Mucosa of rectum (tissue), 2 donors: ENCODE data around the gene LYRM9.
"Not testable (repeated sequence)": the region's sequence is repeated elsewhere in the genome, so short reads cannot be mapped to it uniquely, and the experiment has no call there.

Source experiments
- H3K27ac ChIP-seq, 2 donors: one replicate each; pipeline ENCODE4 v1.7.0; 2013; ENCODE audit warnings: inconsistent platforms in 2 of 2, low read depth in 2 of 2, low read length in 2 of 2
- H3K27me3 ChIP-seq, 2 donors: one replicate each; pipeline ENCODE4 v1.7.0; 2013; ENCODE audit warnings: low read length in 2 of 2; ENCODE audit not compliant: control insufficient read depth in 2 of 2, insufficient read depth in 2 of 2
- H3K36me3 ChIP-seq, 2 donors: one replicate each; pipeline ENCODE4 v1.7.0; 2013; ENCODE audit warnings: low read length in 2 of 2; ENCODE audit not compliant: control insufficient read depth in 2 of 2, insufficient read depth in 2 of 2
- H3K4me1 ChIP-seq, 2 donors: one replicate each; pipeline ENCODE4 v1.7.0; 2013; ENCODE audit warnings: low read length in 2 of 2, mild to moderate bottlenecking in 1 of 2; ENCODE audit not compliant: control insufficient read depth in 2 of 2, insufficient read depth in 2 of 2
- H3K4me3 ChIP-seq, 2 donors: one replicate each; pipeline ENCODE4 v1.7.0; 2013; ENCODE audit warnings: low read length in 2 of 2
- H3K9ac ChIP-seq, 2 donors: one replicate each; pipeline ENCODE4 v1.7.0; 2013; ENCODE audit warnings: low read length in 2 of 2, low read depth in 1 of 2, mild to moderate bottlenecking in 1 of 2
- H3K9me3 ChIP-seq, 2 donors: one replicate each; pipeline ENCODE4 v1.7.0; 2013; ENCODE audit warnings: low read length in 2 of 2; ENCODE audit not compliant: control insufficient read depth in 2 of 2
- donor health status: healthy.
- donor health status: Normal muscosa, but diverticular disease.

Gene LYRM9

DNA sequence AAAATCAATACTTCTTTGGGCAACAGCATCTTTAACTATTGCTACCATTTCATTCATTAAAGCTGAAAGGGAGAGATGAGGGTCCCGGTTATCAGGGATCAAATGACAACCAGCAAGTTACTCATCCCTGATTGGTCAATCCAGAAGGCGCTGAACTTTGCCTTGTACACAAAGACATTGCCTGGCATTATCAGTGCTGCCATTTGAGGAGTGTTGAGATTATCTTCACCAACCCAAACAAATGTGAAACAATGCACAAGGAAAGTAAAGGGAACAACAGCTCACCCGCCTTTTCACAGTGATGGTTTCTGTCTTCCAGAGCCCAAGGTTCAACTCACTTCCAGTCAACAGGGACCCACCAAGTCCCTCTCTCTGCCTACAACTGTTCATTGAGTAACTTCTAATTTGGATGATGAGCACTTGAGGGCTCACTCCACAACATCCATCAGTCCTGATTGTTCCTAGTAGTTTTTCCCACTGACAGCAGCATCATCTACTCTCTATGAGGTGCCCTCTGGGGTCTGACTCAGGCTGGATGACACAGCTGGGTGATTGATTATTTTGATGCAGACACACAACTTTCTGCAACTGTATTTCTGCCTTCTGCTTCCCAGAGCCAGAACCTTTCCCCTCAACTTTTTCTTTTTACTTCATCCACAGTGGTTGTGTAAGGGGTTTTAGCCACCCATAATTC lies 32.0 kb downstream of the LYRM9 start:
- Histone ChIP-seq H3K27me3 (no peaks in the 10 kb centered on the region), H3K36me3 (no peaks in the 10 kb centered on the region), H3K4me3 (no peak overlapping the region), H3K9me3 (no peaks in the 10 kb centered on the region), H3K27ac (no peak overlapping the region), H3K9ac (no peak overlapping the region), H3K4me1 (peaks cover 3 to 4% of the 10 kb centered on the region in 2 donors)

DNA sequence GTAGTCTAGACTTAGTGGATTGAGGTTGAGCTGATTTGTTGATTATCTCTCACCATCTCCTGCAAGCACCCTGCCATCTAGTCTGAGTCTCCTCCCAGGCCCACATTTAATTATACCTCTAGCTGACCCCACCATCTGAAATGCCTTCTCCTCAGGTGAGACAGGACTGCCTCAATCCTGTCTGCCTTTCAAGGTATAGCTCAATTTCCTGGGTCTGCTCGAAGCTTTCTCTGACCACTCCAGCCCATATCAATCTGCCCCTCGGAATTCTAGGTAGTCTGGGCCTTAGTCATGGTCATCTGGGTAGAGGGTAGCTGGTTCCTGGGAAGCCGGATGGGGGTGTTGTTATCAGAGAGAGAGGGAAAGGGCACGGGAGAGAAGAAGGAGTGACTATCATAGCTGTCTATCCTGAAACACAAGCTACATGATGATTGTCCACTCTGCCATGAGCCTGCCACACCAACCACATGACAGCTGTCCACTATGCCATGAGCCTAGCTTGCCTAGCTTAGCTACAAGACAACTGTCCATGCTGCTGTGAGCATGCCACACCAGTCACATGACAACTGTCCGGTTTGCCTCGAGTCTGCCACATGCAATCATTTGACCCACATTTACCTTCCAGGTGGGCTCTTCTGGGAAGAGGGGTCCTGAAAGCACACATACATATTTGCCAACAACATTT lies 34.4 kb downstream of the LYRM9 start:
- Histone ChIP-seq H3K4me1 (peaks cover 4 to 6% of the 10 kb centered on the region in 2 donors), H3K9ac (no peak overlapping the region), H3K36me3 (no peaks in the 10 kb centered on the region), H3K4me3 (no peak overlapping the region), H3K27me3 (no peaks in the 10 kb centered on the region), H3K9me3 (no peaks in the 10 kb centered on the region), H3K27ac (no peak overlapping the region)

DNA sequence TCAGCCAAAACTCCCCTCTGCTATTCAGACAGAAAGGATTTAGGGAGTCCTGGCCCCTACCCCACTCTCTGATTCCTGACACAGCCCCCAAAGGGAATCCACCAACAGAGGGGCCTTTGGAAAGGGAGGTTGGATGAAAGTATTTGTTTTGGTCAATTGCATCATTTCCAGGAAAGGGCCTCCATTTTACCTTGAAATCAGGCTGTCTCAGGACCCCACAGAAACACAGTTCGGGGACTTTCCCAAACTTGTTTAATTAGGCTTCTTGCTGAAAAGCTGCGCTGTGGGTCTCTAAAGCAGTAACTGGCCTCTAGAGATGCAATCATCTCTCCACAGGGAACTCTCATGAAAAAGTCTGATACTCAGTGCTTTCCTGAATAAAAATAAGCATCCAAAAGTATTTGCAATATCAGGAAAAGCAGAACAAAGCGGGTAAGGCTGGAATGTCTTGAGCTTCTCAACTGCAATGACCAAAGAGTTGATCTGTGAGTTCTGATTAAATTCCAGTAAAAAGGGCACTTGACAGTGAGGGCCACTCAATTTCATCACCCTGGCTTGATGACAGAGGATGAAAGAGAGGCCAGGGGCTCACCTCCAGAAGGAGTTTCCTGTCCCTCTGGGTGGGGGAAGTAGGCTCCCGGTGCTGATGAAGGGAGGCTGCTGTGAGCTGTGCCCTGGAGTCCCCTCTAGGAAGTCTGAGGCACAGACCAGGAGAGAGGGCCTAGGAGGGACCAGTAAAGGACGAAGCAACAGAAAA lies 36.3 kb downstream of the LYRM9 start:
- Histone ChIP-seq H3K27ac (no peak overlapping the region), H3K9ac (no peak overlapping the region), H3K4me3 (no peak overlapping the region), H3K27me3 (no peaks in the 10 kb centered on the region), H3K36me3 (no peaks in the 10 kb centered on the region), H3K4me1 (peaks cover under 1 to 15% of the 10 kb centered on the region in 2 donors), H3K9me3 (no peaks in the 10 kb centered on the region)

DNA sequence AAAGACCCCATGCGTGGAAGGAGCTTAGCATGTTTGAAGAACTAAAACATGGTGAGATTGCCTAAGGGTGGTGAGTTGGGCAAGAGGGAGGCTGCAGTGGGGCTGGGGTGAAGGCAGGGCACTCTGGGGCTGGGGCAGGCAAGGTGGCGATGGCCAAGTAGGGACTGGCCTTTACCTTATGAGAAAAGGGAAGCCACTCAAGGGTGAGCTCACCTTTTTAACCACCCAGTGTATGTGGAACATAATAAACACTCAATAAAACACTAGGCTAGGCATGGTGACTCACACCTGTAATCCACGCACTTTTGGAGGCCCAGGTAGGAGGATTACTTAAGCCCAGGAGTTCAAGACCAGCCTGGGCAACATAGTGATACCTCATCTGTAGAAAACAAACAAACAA lies 37.7 kb downstream of the LYRM9 start:
- peaks cover 0 to 15% of the 10 kb centered on the region in 2 donors for H3K4me1 ChIP-seq
- H3K9me3 ChIP-seq = no peaks in the 10 kb centered on the region
- no peak overlapping the region for H3K4me3 ChIP-seq
- H3K27ac ChIP-seq = no peak overlapping the region
- H3K9ac ChIP-seq = no peak overlapping the region
- H3K36me3 ChIP-seq = no peaks in the 10 kb centered on the region
- no peaks in the 10 kb centered on the region for H3K27me3 ChIP-seq

DNA sequence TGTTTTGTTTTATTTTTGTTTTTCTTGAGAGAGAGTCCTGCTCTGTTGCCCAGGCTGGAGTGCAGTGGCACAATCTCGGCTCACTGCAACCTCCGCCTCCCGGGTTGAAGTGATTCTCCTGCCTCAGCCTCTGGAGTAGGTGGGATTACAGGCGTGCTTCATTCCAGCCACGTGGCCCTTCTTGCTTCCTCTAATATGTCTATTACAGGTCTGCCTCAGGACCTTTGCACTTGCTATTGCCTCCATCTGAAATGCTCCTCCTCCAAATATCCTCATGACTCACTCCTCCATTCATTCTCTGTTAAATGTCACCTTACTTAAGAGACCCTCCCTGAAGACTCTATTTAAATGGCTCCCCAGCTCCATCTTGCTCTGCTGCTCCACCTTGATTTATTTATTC lies 39.0 kb downstream of the LYRM9 start:
- H3K27ac ChIP-seq = no peak overlapping the region
- H3K4me3 ChIP-seq = no peak overlapping the region
- H3K9ac ChIP-seq = no peak overlapping the region
- no peaks in the 10 kb centered on the region for H3K9me3 ChIP-seq
- H3K27me3 ChIP-seq = no peaks in the 10 kb centered on the region
- peaks cover 0 to 15% of the 10 kb centered on the region in 2 donors for H3K4me1 ChIP-seq
- no peaks in the 10 kb centered on the region for H3K36me3 ChIP-seq

DNA sequence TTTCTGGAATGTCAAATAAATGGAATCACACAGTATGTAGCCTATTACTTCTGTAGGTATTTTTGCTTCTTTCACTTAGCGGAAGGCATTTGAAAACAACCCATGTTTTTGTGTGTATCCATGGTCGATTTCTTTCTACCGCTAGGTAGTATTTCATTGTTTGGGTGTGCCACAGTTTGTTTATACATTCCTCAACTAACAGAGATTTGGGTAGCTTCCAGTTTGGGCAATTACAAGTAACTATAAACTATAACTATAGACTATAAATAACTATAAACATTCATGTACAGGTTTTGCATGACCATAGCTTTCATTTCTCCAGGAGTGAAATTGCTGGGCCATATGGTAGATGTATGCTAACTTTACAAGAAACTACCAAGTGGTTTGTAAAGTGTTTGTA lies 40.1 kb downstream of the LYRM9 start:
- Histone ChIP-seq H3K27me3 (no peaks in the 10 kb centered on the region), H3K9ac (no peak overlapping the region), H3K4me3 (no peak overlapping the region), H3K9me3 (no peaks in the 10 kb centered on the region), H3K4me1 (peaks cover 0 to 15% of the 10 kb centered on the region in 2 donors), H3K36me3 (no peaks in the 10 kb centered on the region), H3K27ac (no peak overlapping the region)

DNA sequence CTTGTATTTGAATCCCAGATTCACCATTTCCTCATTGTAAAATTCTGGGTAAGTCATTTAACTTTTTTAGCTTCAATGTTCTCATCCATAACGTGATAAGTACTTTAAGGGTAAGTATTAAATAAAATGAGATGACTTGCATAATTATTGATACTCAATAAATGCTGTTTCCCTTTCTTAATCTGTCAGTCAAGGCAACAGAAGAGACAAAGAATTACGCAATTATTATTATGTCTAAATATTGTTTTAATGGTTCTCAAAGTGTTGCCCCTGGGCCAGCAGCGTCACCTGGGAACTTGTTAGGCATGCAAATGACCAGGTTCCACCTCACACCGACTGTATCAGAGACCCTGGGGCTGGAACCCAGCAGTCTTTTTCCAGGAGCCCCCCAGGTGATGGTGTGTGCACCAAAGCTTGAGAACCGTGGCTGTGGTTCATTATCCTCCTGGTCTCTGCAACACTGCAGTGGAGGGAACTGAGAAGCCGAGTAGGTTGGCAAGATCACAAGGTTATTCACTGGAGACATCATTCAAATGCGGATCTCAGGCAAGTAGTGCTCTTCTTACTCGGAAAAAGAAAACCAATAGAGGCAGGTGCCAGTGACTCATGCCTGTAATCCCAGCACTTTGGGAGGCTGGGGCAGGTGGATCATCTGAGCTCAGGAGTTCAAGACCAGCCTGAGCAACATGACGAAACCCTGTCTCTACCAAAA lies 43.5 kb downstream of the LYRM9 start:
- no peaks in the 10 kb centered on the region for H3K9me3 ChIP-seq
- no peaks in the 10 kb centered on the region for H3K36me3 ChIP-seq
- no peak overlapping the region for H3K4me3 ChIP-seq
- no peak overlapping the region for H3K9ac ChIP-seq
- H3K4me1 ChIP-seq = peaks cover 2 to 23% of the 10 kb centered on the region in 2 donors
- H3K27ac ChIP-seq = no peak overlapping the region
- no peaks in the 10 kb centered on the region for H3K27me3 ChIP-seq

DNA sequence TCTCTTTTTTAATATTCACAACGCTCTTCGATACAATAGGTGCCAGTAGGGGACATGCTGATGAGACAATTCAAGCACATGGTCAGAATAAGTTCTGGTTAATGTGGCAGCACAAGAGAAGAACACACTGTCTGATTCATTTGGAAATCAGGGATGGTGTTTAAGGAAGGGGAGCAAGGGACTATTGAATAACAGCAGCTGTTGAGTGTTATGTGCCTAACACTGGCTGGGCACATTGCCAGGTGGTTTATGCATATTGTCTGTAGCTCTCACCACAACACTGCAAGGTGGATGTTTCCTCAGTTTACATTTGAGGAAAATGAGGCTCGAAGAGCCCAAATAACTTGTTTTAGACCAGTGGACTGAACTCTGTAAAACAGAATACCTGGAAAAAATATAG lies 44.2 kb downstream of the LYRM9 start:
- H3K4me3 ChIP-seq = no peak overlapping the region
- no peaks in the 10 kb centered on the region for H3K9me3 ChIP-seq
- no peaks in the 10 kb centered on the region for H3K27me3 ChIP-seq
- peaks cover 2 to 22% of the 10 kb centered on the region in 2 donors for H3K4me1 ChIP-seq
- no peak overlapping the region for H3K9ac ChIP-seq
- no peak overlapping the region for H3K27ac ChIP-seq
- no peaks in the 10 kb centered on the region for H3K36me3 ChIP-seq

DNA sequence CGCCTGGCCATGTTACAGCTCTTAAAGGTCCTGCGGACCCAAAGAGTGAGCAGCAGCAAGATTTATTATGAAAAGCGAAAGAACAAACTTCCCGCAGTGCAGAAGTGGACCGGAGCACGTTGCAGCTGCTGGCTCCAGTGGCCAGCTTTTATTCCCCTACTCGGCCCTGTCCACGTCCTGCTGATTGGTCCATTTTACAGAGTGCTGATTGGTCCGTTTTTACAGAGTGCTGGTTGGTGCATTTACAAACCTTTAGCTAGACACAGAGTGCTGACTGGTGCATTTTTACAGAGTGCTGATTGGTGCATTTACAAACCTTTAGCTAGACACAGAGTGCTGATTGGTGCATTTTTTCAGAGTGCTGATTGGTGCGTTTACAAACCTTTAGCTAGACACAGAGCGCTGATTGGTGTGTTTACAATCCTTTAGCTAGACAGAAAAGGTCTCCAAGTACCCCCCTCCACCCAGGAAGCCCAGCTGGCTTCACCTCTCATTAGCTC lies 46.3 kb downstream of the LYRM9 start:
- H3K27me3 ChIP-seq, H3K4me3 ChIP-seq, H3K36me3 ChIP-seq, H3K9ac ChIP-seq, H3K27ac ChIP-seq, H3K4me1 ChIP-seq, H3K9me3 ChIP-seq: not testable (repeated sequence)
